Bronchial epithelial cell (primary cell): ENCODE data around the gene BLVRB. TPM values are rescaled to one million over a fixed set of nuclear protein-coding genes. Genes with fewer than 3 reads are reported as not detected.

Source experiments
- DNase-seq: peaks from one replicate; pipeline ENCODE4 v3.0.0-alpha.2; 2010; ENCODE audit warnings: low read depth
- FAIRE-seq: peaks from 2 replicates; lab custom pipeline; 2011; peaks lifted over from hg19 to GRCh38; lab: Jason Lieb, UNC
- H3K27me3 ChIP-seq: 2 replicates; pipeline ENCODE4 v1.5.1; 2011; ENCODE audit warnings: low read length; ENCODE audit not compliant: control insufficient read depth, insufficient read depth
- H3K36me3 ChIP-seq: 2 replicates; pipeline ENCODE4 v1.5.1; 2011; ENCODE audit warnings: low read length; ENCODE audit not compliant: control insufficient read depth, insufficient read depth
- H3K4me3 ChIP-seq: 2 replicates; pipeline ENCODE4 v1.5.1; 2011; ENCODE audit warnings: mild to moderate bottlenecking, low read depth, low read length, control low read depth
- total RNA-seq: library from RNA; depleted of rRNA; stranded (reverse); fragments of >200 nt; gene quantifications from 2 replicates; pipeline ENCODE4 v1.2.1, GENCODE V29; 2014
- TF ChIP-seq, protein P1 (sequence below): IDR thresholded peaks from 2 replicates; pipeline ENCODE4 v1.5.1; 2011; ENCODE audit warnings: mild to moderate bottlenecking, moderate library complexity, low read length, control low read depth, inconsistent platforms; ENCODE audit not compliant: insufficient read depth, severe bottlenecking

The BLVRB gene
- total RNA-seq, 1 donor from 2014 or later, result 682 TPM

DNA sequence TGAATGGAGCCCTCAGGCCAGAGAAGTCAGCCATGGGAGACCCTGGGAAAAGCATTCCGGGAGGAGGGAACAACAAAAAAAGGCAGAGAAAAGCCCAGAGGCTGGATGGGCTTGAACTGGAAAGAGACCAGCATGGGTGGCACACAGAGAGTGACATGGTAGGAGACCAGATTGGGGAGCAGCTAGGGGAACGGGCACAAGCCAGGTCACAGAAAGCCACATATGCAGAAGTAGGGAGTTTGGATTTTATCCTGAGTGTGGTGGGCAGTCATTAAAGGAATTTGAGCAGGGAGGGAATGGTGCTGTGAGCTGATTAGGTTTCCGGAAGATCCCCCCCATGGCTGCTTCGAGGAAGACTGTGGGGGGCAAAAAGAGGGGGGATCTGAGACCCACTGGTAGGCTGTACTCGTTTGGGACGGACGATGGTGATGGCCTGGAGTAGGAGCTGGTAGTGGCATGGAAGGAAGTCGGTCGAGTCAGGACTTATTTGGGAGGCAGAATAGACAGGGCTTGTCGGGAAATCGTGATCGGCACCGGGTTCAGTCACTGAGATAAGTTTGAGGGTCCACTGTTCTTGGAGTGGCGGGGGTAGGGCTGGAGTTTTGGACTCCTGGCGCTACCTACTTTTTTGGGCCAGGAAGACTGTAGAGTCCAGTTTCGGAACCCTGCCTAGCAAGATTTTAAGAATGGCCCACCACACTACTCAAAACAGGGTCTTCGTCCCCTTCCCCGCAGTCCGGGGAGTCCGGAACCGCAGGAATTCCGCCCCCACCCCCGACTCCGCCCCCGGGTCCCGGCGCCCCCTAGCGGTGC is 40.7 kb downstream of the BLVRB start:
- TF ChIP-seq, protein P1, sequence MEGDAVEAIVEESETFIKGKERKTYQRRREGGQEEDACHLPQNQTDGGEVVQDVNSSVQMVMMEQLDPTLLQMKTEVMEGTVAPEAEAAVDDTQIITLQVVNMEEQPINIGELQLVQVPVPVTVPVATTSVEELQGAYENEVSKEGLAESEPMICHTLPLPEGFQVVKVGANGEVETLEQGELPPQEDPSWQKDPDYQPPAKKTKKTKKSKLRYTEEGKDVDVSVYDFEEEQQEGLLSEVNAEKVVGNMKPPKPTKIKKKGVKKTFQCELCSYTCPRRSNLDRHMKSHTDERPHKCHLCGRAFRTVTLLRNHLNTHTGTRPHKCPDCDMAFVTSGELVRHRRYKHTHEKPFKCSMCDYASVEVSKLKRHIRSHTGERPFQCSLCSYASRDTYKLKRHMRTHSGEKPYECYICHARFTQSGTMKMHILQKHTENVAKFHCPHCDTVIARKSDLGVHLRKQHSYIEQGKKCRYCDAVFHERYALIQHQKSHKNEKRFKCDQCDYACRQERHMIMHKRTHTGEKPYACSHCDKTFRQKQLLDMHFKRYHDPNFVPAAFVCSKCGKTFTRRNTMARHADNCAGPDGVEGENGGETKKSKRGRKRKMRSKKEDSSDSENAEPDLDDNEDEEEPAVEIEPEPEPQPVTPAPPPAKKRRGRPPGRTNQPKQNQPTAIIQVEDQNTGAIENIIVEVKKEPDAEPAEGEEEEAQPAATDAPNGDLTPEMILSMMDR, result no peak
- Histone ChIP-seq H3K27me3 (no peaks in the 10 kb centered on the region), H3K4me3 (peak overlapping the region; percentile 73), H3K36me3 (peaks cover 12% of the 10 kb centered on the region)
- FAIRE-seq (no peak), DNase-seq (no peak)

DNA sequence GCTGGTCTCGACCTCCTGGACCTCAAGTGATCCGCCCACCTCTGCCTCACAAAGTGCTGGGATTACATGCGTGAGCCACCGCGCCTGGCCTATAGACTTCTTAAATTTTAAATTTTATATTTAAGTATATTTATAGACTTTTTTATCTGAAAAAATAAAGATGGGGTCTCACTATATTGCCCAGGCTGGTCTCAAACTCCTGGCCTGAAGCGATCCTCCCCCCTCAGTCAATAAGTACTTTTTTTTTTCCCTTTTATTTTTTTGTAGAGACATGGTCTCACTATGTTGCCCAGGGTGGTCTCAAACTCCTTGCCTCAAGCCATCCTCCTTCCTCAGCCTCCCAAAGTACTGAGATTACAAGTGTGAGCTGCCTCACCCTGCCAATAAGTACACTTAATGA is 41.6 kb downstream of the BLVRB start:
- TF ChIP-seq, protein P1, result no peak
- FAIRE-seq (no peak), DNase-seq (no peak)
- Histone ChIP-seq H3K36me3 (peaks cover 12% of the 10 kb centered on the region), H3K27me3 (no peaks in the 10 kb centered on the region), H3K4me3 (peak overlapping the region; percentile 73)

DNA sequence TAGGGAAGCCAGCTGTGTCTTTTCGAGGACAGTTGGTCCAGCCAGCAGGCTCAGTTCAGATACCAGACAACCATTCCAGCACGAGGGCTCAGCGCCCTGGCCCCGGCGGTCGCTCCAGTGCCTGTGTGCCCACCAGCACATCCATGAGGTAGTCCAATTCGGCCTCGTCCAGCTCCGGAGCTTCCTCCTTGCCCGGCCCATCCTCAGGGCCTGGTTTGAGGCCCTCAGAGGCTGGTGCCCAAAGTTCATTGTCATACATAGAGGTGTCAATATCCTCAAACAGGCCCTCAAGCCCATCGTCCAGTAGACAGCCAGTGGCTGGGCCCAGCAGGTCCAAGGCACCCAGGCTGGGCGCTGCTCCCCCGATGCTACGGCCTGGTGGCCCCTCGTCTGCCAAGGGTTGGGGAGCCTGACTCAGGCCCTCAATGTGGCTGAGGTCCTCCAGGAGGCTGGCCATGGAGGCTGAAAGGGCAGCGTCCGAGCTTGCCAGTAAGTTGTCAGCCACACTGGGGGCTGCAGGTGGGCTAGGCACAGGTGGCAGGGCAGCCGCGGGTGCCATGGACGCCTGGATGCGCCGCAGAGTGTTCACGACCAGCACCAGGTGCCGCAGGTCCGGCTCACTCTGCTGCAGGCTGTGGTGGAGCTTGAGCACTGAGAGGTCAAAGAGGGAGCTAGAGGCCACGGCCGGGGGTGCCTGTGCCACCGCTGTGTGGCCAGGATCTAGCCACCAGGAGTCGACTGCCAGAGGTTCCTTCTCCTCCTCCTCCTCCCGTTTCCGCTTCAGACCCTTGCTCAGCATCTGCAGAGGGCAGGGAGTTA is 42.6 kb downstream of the BLVRB start:
- DNase-seq (no peak), FAIRE-seq (no peak)
- Histone ChIP-seq H3K36me3 (peaks cover 12% of the 10 kb centered on the region), H3K4me3 (no peak overlapping the region), H3K27me3 (no peaks in the 10 kb centered on the region)
- TF ChIP-seq, protein P1, result no peak

DNA sequence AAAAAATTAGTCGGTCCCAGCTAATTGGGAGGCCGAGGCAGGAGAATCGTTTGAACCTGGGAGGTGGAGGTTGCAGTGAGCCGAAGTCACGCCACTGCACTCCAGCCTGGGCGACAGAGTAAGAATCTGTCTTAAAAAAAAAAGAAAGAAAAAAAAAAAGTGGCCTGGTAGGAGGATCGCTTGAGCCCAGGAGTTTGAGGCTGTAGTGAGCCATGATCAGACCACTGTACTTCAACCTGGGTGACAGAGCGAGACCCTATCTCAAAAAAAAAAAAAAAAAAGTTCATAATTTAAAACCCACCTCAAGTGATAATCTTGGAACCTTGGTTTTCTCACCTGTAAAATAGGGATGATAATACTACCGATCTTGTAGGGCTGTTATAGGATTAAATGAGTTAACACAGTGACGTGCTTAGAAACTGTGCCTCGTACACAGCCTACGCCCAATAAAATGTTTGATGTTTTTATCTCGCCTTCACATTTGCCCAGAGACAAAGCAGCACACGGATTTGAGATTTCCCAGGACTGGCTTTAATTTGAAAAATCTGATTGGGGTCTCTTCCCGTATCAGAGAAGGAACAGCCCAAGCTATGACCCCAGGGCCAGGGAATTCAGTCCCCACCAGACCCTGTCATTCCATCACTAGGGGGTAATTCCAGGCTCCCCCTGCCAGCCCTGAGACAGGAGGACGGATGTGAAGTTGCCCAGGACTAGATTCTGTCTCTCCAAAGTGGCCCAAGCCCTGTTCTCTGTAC is 43.4 kb downstream of the BLVRB start:
- Histone ChIP-seq H3K36me3 (peaks cover 12% of the 10 kb centered on the region), H3K27me3 (no peaks in the 10 kb centered on the region), H3K4me3 (no peak overlapping the region)
- no peak for FAIRE-seq
- no peak for DNase-seq
- TF ChIP-seq, protein P1, result no peak

DNA sequence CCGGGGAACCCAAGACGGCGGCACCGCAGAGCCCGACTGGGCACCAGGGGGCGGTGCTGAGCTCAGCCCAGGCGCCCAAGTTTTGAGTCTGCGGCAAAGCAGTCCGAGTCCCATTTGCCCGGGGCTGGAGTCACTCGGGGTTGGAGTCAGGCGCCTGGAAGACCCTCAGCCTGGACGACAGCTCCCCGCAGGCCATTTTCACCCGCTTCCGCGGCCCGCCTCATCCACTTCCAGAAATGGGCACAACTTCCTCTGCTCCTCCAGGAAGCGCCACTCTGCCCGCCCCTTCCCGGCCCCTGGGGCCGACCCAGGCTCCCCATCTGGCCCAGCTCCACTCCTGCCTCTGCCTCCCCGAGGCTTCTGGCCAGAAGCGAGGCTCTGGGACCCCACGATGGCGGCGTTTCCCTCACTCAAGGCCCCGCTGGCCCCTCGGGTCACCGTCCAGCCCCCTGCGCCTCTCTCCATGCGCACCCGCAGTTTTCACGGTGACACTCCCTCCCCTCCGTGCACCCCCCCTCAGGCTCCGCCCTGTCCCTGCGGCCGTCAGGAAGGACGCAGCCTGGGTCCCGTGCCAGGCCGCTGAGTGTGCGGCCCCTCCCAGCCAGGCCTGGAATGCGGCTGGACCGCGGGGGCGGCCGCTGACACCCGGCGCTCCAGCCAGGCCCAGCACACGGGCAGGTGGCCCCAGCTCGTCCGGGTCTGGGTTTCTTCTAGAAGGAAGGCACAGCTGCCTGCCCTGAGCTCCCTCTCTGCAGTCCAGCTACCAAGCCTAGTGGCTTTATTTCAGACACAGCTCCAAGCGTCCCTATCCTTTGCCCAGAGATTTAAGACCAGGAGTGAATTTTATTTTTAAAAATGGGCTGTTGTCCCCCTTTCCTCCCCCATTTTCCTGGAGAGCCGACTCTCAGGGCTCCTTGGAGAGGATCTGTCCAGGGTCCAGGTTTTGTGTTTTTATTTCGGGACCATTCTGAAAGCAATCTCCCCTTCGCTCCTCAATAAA is 44.5 kb downstream of the BLVRB start:
- peaks cover 12% of the 10 kb centered on the region for H3K36me3 ChIP-seq
- H3K27me3 ChIP-seq, result no peaks in the 10 kb centered on the region
- peak overlapping the region; percentile 71 for H3K4me3 ChIP-seq
- TF ChIP-seq, protein P1, result peak; percentile 99
- DNase-seq, result peak; percentile 75
- no peak for FAIRE-seq
